ENCODE results near the gene SF3B3. TPM values are rescaled to one million over a fixed set of nuclear protein-coding genes. Genes with fewer than 3 reads are reported as not detected.
"Not testable (repeated sequence)": the region's sequence is repeated elsewhere in the genome, so short reads cannot be mapped to it uniquely, and the experiment has no call there.

Gene SF3B3
- total and polyA plus RNA-seq, 2 donors = 103 TPM

DNA sequence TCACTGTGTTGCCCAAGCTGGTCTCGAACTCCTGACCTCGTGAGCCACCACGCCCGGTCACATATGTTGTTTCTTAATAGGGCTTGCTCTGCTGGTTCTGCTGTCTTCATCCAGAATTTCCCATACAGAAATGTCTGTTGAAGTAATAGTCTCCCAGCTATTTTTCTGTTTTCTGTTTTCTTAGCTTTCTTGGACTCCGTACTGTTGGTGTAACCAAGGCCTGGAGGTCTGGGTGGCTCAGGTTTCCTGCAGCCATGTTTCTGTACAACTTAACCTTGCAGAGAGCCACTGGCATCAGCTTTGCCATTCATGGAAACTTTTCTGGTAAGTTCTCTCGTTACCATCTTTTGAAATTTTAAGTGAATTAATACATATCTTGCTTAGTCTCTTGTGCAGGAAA, 2.8 kb downstream of the SF3B3 start:
- H3K4me3 ChIP-seq (ENCODE audit: low read depth, low read length) = no peak overlapping the region
- H3K4me1 ChIP-seq (ENCODE audit: insufficient read depth) = no peaks in the 10 kb centered on the region
- 70% methylated on average over 6 of the region's 6 CpGs for WGBS
- H3K27ac ChIP-seq (ENCODE audit: low read depth) = no peak overlapping the region
- peaks cover 4% of the 10 kb centered on the region for H3K36me3 ChIP-seq (ENCODE audit: insufficient read depth)
- DNase-seq (ENCODE audit: extremely low spot score) = no peak

DNA sequence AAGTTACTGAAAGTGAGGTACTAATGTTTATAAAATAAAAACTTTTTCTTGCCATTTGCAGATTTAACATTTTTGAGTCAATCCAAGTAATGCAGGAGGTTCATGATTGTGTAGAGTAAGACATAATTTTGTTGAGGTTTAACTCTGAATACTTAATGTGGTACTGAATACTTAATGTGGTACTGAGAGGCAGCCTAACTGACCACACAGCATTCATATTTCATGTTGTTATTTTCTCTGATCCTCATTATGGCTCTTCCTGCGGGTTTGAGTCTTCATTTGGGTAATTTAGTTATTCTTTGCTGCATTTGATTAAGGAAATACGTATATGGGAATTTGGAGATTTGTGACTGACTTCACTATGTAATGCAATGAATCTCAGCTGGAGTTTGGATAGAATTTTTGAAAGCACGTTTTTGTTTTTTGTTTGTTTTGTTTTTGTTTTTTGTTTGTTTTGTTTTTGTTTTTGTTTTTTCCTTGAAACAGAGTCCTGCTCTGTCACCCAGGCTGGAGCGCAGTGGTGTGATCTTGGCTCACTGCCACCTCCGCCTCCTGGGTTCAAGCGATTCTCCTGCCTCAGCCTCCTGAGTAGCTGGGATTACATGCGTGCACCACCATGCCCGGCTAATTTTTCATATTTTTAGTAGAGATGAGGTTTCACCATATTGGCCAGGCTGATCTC, 3.8 kb downstream of the SF3B3 start:
- DNase-seq (ENCODE audit: extremely low spot score) = no peak
- no peak overlapping the region for H3K27ac ChIP-seq (ENCODE audit: low read depth)
- WGBS = 78% methylated on average over 8 of the region's 8 CpGs
- H3K4me1 ChIP-seq (ENCODE audit: insufficient read depth) = no peaks in the 10 kb centered on the region
- no peak overlapping the region for H3K4me3 ChIP-seq (ENCODE audit: low read depth, low read length)
- H3K36me3 ChIP-seq (ENCODE audit: insufficient read depth) = peaks cover 6% of the 10 kb centered on the region

GRCh38 chr16:70529051-70529777, 5.6 kb downstream of the SF3B3 start:
- DNase-seq (ENCODE audit: extremely low spot score) = no peak
- Histone ChIP-seq H3K36me3 (ENCODE audit: insufficient read depth) (peaks cover 11% of the 10 kb centered on the region), H3K4me3 (ENCODE audit: low read depth, low read length) (no peak overlapping the region), H3K4me1 (ENCODE audit: insufficient read depth) (no peaks in the 10 kb centered on the region), H3K27ac (ENCODE audit: low read depth) (no peak overlapping the region)
- WGBS = 69% methylated on average over 8 of the region's 8 CpGs

DNA sequence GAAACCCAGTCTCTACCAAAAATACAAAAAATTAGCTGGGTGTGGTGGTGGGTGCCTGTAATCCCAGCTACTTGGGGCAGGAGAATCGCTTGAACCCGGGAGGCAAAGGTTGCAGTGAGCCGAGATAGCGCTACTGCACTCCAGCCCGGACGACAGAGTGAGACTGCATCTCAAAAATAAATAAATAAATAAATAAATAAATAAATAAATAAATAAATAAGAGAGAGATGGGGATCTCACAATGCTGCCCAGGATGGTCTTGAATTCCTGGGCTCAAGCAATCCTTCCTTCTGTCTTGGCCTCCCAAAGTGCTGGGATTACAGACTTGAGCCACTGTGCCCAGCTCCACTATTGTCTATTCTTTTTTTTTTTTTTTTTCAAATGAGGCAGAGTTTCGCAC, 6.3 kb downstream of the SF3B3 start:
- 95% methylated on average over 7 of the region's 7 CpGs for WGBS
- not testable (repeated sequence) for H3K27ac ChIP-seq (ENCODE audit: low read depth); H3K4me1 ChIP-seq (ENCODE audit: insufficient read depth); DNase-seq (ENCODE audit: extremely low spot score); H3K4me3 ChIP-seq (ENCODE audit: low read depth, low read length)
- H3K36me3 ChIP-seq (ENCODE audit: insufficient read depth) = peaks cover 11% of the 10 kb centered on the region

DNA sequence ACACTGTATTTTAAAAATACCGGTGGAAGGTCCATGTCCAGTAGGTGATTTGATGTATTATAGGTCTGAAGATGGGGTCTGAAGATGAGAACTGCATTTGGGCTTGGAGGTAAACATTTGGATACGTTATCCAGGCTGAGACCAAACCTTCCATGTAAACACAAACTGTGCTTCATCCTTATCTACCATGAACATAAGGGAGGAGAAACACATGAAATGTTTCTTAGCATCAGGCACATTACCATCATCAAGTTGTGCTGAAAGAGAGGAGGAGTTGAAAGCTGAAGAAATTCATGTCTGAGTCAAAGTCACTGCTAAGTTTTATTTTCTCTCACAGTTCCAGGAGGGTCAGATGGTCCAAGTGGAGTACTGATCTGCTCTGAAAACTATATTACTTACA, 11.4 kb downstream of the SF3B3 start:
- Histone ChIP-seq H3K4me3 (ENCODE audit: low read depth, low read length) (no peak overlapping the region), H3K36me3 (ENCODE audit: insufficient read depth) (peaks cover 20% of the 10 kb centered on the region), H3K27ac (ENCODE audit: low read depth) (no peak overlapping the region), H3K4me1 (ENCODE audit: insufficient read depth) (no peaks in the 10 kb centered on the region)
- no peak for DNase-seq (ENCODE audit: extremely low spot score)
- 68% methylated on average over 2 of the region's 2 CpGs for WGBS

- no peak for DNase-seq (ENCODE audit: extremely low spot score)
- Histone ChIP-seq H3K4me3 (ENCODE audit: low read depth, low read length) (no peak overlapping the region), H3K4me1 (ENCODE audit: insufficient read depth) (no peaks in the 10 kb centered on the region), H3K27ac (ENCODE audit: low read depth) (no peak overlapping the region), H3K36me3 (ENCODE audit: insufficient read depth) (peaks cover 22% of the 10 kb centered on the region)
- 62% methylated on average over 3 of the region's 3 CpGs for WGBS
Observed at GRCh38 chr16:70540994-70541393, 17.4 kb downstream of the SF3B3 start.

GRCh38 chr16:70544548-70544947, 20.9 kb downstream of the SF3B3 start:
- Histone ChIP-seq H3K4me3 (ENCODE audit: low read depth, low read length) (no peak overlapping the region), H3K27ac (ENCODE audit: low read depth) (no peak overlapping the region), H3K36me3 (ENCODE audit: insufficient read depth) (peaks cover 16% of the 10 kb centered on the region), H3K4me1 (ENCODE audit: insufficient read depth) (no peaks in the 10 kb centered on the region)
- WGBS = 82% methylated on average over 1 of the region's 1 CpG
- no peak for DNase-seq (ENCODE audit: extremely low spot score)

DNA sequence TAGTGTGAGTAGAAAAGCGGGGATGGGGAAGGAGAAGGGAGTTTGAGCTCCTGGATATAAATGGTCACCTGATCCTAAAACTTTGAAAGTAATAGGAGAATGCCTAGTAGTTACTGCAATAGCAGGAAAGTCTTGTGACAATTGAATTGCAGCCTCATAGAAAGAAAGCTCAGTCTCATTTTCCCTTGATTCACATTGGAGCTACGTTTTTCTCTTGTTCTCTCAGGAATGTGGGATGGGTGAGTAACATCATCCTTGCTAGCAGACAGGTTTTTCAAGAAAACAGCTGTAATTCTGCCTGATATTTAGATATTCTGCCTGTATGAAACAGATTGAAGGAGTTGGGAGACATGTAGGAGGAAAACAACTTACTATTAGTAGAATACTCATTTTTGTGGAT, 25.3 kb downstream of the SF3B3 start:
- DNase-seq (ENCODE audit: extremely low spot score) = no peak
- no peaks in the 10 kb centered on the region for H3K4me1 ChIP-seq (ENCODE audit: insufficient read depth)
- H3K27ac ChIP-seq (ENCODE audit: low read depth) = no peak overlapping the region
- H3K36me3 ChIP-seq (ENCODE audit: insufficient read depth) = peaks cover 12% of the 10 kb centered on the region
- 73% methylated on average over 2 of the region's 2 CpGs for WGBS
- H3K4me3 ChIP-seq (ENCODE audit: low read depth, low read length) = no peak overlapping the region

DNA sequence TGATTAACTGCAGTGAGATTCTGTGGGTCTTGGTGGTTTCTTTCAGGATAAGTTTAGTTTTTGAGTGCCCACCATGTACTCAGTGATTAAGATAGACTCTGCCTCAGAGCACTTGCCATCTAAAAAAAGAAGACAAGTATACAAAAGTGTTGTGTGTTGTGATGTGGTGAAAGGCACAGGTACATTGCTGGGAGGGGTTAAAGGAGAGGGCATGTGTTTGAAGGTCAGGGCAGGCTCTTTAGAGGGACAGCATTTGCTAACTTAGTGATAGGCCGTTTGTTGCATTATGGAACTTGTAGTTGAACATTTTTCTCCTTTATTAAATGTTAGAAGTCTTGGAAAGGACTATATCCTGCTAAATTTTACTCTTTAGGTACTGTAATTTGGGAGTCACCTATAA, 26.5 kb downstream of the SF3B3 start:
- DNase-seq (ENCODE audit: extremely low spot score) = no peak
- Histone ChIP-seq H3K27ac (ENCODE audit: low read depth) (no peak overlapping the region), H3K4me3 (ENCODE audit: low read depth, low read length) (no peak overlapping the region), H3K36me3 (ENCODE audit: insufficient read depth) (peaks cover 11% of the 10 kb centered on the region), H3K4me1 (ENCODE audit: insufficient read depth) (no peaks in the 10 kb centered on the region)
- 3% methylated on average over 1 of the region's 1 CpG for WGBS

DNA sequence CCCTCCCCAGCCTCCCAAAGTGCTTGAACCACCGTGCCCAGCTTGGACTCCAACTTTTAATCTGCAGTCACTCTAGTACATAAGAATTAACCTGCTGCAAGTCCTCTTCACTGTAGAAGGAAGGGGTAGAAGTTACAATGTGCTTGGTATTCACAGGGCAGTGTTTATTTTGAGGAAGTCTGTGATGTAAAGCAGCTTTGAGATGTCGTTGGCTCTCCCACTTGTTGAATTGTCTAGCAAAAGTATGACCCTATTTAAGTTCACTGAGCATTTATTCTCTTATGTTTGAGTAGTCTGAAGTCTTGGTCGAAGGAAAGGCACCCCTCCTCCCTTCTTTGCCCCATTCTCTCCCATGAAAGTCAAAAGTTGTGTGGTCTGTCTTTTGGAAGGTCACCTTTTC, 28.2 kb downstream of the SF3B3 start:
- Histone ChIP-seq H3K4me3 (ENCODE audit: low read depth, low read length) (no peak overlapping the region), H3K27ac (ENCODE audit: low read depth) (no peak overlapping the region), H3K4me1 (ENCODE audit: insufficient read depth) (no peaks in the 10 kb centered on the region), H3K36me3 (ENCODE audit: insufficient read depth) (peaks cover 7% of the 10 kb centered on the region)
- WGBS = 82% methylated on average over 3 of the region's 3 CpGs
- no peak for DNase-seq (ENCODE audit: extremely low spot score)

- peaks cover 7% of the 10 kb centered on the region for H3K36me3 ChIP-seq (ENCODE audit: insufficient read depth)
- 96% methylated on average over 8 of the region's 8 CpGs for WGBS
- no peak overlapping the region for H3K27ac ChIP-seq (ENCODE audit: low read depth)
Observed at GRCh38 chr16:70552675-70553074, 29.1 kb downstream of the SF3B3 start.

GRCh38 chr16:70553645-70554044, 30.0 kb downstream of the SF3B3 start:
- H3K36me3 ChIP-seq (ENCODE audit: insufficient read depth) = peaks cover 7% of the 10 kb centered on the region
- H3K4me3 ChIP-seq (ENCODE audit: low read depth, low read length) = no peak overlapping the region
- DNase-seq (ENCODE audit: extremely low spot score) = no peak
- no peak overlapping the region for H3K27ac ChIP-seq (ENCODE audit: low read depth)
- H3K4me1 ChIP-seq (ENCODE audit: insufficient read depth) = no peaks in the 10 kb centered on the region

More at GRCh38 chr16:70552675-70553074, 29.1 kb downstream of the SF3B3 start:
- DNase-seq (ENCODE audit: extremely low spot score) = no peak
- H3K4me1 ChIP-seq (ENCODE audit: insufficient read depth) = no peaks in the 10 kb centered on the region
- H3K4me3 ChIP-seq (ENCODE audit: low read depth, low read length) = no peak overlapping the region

- H3K4me3 ChIP-seq (ENCODE audit: low read depth, low read length) = no peak overlapping the region
- H3K27ac ChIP-seq (ENCODE audit: low read depth) = no peak overlapping the region
- no peak for DNase-seq (ENCODE audit: extremely low spot score)
- 92% methylated on average over 3 of the region's 3 CpGs for WGBS
- H3K4me1 ChIP-seq (ENCODE audit: insufficient read depth) = no peaks in the 10 kb centered on the region
- no peaks in the 10 kb centered on the region for H3K36me3 ChIP-seq (ENCODE audit: insufficient read depth)
Observed at GRCh38 chr16:70556063-70556462, 32.4 kb downstream of the SF3B3 start.

GRCh38 chr16:70561623-70562022, 38.0 kb downstream of the SF3B3 start:
- no peak overlapping the region for H3K27ac ChIP-seq (ENCODE audit: low read depth)
- WGBS = 94% methylated on average over 9 of the region's 9 CpGs
- no peak for DNase-seq (ENCODE audit: extremely low spot score)
- peaks cover 8% of the 10 kb centered on the region for H3K36me3 ChIP-seq (ENCODE audit: insufficient read depth)
- no peaks in the 10 kb centered on the region for H3K4me1 ChIP-seq (ENCODE audit: insufficient read depth)
- no peak overlapping the region for H3K4me3 ChIP-seq (ENCODE audit: low read depth, low read length)
